ENCODE data around the gene PLCG1. TPM values are rescaled to one million over a fixed set of nuclear protein-coding genes. Genes with fewer than 3 reads are reported as not detected.

PLCG1 gene
- total and polyA plus RNA-seq, 2 of the 8 experiments (the other 6 are each of a cell fraction or from before 2014, with no cell fraction given), result 103 to 154 TPM

DNA sequence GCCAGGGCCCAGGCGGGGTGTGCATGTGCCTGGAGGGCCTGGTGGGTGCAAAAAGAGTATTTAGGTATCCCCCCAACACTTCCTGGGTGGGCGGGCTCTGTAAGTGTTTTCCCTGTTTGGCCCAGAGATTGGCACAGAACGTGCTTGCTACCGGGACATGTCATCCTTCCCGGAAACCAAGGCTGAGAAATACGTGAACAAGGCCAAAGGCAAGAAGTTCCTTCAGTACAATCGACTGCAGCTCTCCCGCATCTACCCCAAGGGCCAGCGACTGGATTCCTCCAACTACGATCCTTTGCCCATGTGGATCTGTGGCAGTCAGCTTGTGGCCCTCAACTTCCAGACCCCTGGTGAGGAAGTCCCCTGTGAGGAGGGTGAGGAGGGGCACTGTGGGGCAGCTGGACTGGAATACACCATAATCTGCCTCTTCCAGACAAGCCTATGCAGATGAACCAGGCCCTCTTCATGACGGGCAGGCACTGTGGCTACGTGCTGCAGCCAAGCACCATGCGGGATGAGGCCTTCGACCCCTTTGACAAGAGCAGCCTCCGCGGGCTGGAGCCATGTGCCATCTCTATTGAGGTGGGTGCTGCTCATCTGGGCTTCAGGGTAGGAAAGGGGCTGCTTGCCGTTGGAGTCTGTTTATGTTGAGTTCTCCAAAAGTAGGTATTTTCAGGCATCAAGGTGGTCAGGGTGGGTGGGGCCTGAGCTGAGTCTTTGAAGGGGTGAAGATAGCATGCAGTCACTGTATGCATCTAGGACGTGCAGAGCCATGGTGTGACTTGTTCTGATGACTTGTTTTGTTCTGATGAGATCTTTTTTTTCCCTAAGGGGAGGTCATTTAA is 35.2 kb downstream of the PLCG1 start:
- FAIRE-seq (no peak), DNase-seq (ENCODE audit: low read depth in 1 of 2, low spot score in 2 of 2) (peak in 1 of 2 experiments; percentile 53)
- no peaks in the 10 kb centered on the region for H3K9me3 ChIP-seq (ENCODE audit: insufficient read depth in 2 of 2, low read depth in 1 of 2, low read length in 1 of 2)
- ChIA-PET CTCF (ENCODE audit: partially characterized antibody) (interaction anchor here (0.6 to 7.3 kb wide), 56 partner anchors 8 to 262 kb away, joined by 3 to 112 read pairs (median 4); partner anchors contain the start of gene LPIN3), POLR2A (ENCODE audit: partially characterized antibody) (interaction anchor here (0.8 to 1.6 kb wide), 6 partner anchors 8 to 168 kb away, joined by 3 to 5 read pairs (median 3); partner anchors contain the start of genes LPIN3 and PLCG1)
- H3K23ac ChIP-seq (ENCODE audit: insufficient read length), result no peak overlapping the region
- H3K79me2 ChIP-seq (ENCODE audit: control insufficient read depth in 1 of 2, insufficient read depth in 2 of 2, low read length in 2 of 2), result no peaks in the 10 kb centered on the region
- H3K79me1 ChIP-seq (ENCODE audit: low read depth, low read length), result no peaks in the 10 kb centered on the region; the same call in 1 of the 2 replicates
- H3K4me3 ChIP-seq (ENCODE audit: extremely low read depth in 1 of 4, insufficient read depth in 2 of 4, low read depth in 3 of 4, low read length in 4 of 4), result no peak overlapping the region
- H3K4me1 ChIP-seq (replicated peaks in 1 of 4; ENCODE audit: control insufficient read depth in 3 of 4, insufficient read depth in 4 of 4, low read length in 3 of 4), result no peaks in the 10 kb centered on the region
- H4K5ac ChIP-seq (ENCODE audit: insufficient read length, low read depth, low read length), result no peak overlapping the region
- no peak overlapping the region for H2AK5ac ChIP-seq (ENCODE audit: low read depth, low read length)
- H2BK15ac ChIP-seq (ENCODE audit: low read length), result no peak overlapping the region
- no peak overlapping the region for H3K56ac ChIP-seq (replicated peaks; ENCODE audit: insufficient read length, low read depth, low read length)
- H3K27me3 ChIP-seq (replicated peaks in 1 of 4; ENCODE audit: control insufficient read depth in 3 of 4, extremely low read depth in 1 of 4, insufficient read depth in 3 of 4, low read length in 3 of 4), result no peaks in the 10 kb centered on the region
- no peak overlapping the region for H3K4me2 ChIP-seq (ENCODE audit: insufficient read depth in 1 of 2, low read depth in 2 of 2, low read length in 2 of 2)
- no peak overlapping the region for H2BK20ac ChIP-seq (ENCODE audit: low read length)
- H3K9ac ChIP-seq (replicated peaks in 1 of 4; ENCODE audit: extremely low read depth in 1 of 4, low read depth in 3 of 4, low read length in 3 of 4), result no peak overlapping the region
- no peak overlapping the region for H2AFZ ChIP-seq (ENCODE audit: low read length)
- H3K36me3 ChIP-seq (ENCODE audit: control insufficient read depth in 2 of 4, insufficient read depth in 4 of 4, low read length in 3 of 4), result peaks cover 37 to 80% (median 68%) of the 10 kb centered on the region in 4 experiments
- no peak for TF ChIP-seq RXRA (IDR thresholded peaks at IDR 0.05; ENCODE audit: insufficient read depth, low read depth, low read length)
- TF ChIP-seq, protein P1, sequence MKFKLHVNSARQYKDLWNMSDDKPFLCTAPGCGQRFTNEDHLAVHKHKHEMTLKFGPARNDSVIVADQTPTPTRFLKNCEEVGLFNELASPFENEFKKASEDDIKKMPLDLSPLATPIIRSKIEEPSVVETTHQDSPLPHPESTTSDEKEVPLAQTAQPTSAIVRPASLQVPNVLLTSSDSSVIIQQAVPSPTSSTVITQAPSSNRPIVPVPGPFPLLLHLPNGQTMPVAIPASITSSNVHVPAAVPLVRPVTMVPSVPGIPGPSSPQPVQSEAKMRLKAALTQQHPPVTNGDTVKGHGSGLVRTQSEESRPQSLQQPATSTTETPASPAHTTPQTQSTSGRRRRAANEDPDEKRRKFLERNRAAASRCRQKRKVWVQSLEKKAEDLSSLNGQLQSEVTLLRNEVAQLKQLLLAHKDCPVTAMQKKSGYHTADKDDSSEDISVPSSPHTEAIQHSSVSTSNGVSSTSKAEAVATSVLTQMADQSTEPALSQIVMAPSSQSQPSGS (IDR thresholded peaks at IDR 0.05; ENCODE audit: low read length), result no peak
- TF ChIP-seq TAF7 (optimal IDR thresholded peaks at IDR 0.05; ENCODE audit: borderline replicate concordance, low read depth, low read length), result no peak
- TF ChIP-seq ZNF274 (IDR thresholded peaks at IDR 0.05; ENCODE audit: borderline replicate concordance, extremely low read depth, low read length), result no peak
- TF ChIP-seq RAD21 (IDR thresholded peaks at IDR 0.05 in 1 of 2, conservative IDR thresholded peaks at IDR 0.05 in 1 of 2; ENCODE audit: low read depth in 2 of 2, low read length in 2 of 2), result no peak
- TF ChIP-seq RNF2 (IDR thresholded peaks at IDR 0.05; ENCODE audit: borderline replicate concordance, low read depth, low read length, missing control alignments, poor library complexity, severe bottlenecking), result no peak
- no peak for TF ChIP-seq TEAD4 (IDR thresholded peaks at IDR 0.05; ENCODE audit: low read depth, low read length)
- no peak for TF ChIP-seq MAX (IDR thresholded peaks at IDR 0.05)
- TF ChIP-seq SP2 (IDR thresholded peaks at IDR 0.05; ENCODE audit: low read length), result no peak
- H3K27ac ChIP-seq (ENCODE audit: low read depth, low read length), result no peak overlapping the region
- no peak overlapping the region for H2BK12ac ChIP-seq (ENCODE audit: low read depth, low read length)
- no peak overlapping the region for H2BK5ac ChIP-seq (ENCODE audit: low read depth, low read length)
- no peaks in the 10 kb centered on the region for H3K23me2 ChIP-seq (ENCODE audit: low read depth, low read length)
- H3K18ac ChIP-seq (ENCODE audit: extremely low read depth, low read length), result no peak overlapping the region
- no peak overlapping the region for H4K91ac ChIP-seq (replicated peaks; ENCODE audit: insufficient read length, low read length)
- 88% methylated on average over 18 of the region's 18 CpGs; no CpG with 5 or more reads in 1 of the 2 experiments for whole genome bisulfite sequencing, 2 experiments (ENCODE audit: extremely low coverage in 1 of 2, insufficient coverage in 1 of 2, insufficient read length in 1 of 2, insufficient replicate concordance in 2 of 2, low coverage in 1 of 2, low lambda C conversion rate in 2 of 2, missing lambda C conversion rate in 1 of 2)
- no peak overlapping the region for H4K8ac ChIP-seq (ENCODE audit: extremely low read depth, insufficient read depth, low read length)
- H4K20me1 ChIP-seq (replicated peaks in 1 of 2; ENCODE audit: control insufficient read depth in 1 of 2, insufficient read depth in 2 of 2, low read length in 2 of 2), result peaks cover 17 to 18% of the 10 kb centered on the region in 2 experiments
- no peak overlapping the region for H3K4ac ChIP-seq (replicated peaks; ENCODE audit: insufficient read length, low read depth, low read length)
- H2BK120ac ChIP-seq (replicated peaks; ENCODE audit: low read depth, low read length), result no peak overlapping the region
- no peak overlapping the region for H3K14ac ChIP-seq (ENCODE audit: insufficient read length)
